GM18507 (cell line): ENCODE measurements around the gene SMYD2.

Experiments used
- DNase-seq: peaks from one replicate; pipeline ENCODE4 v3.0.0; 2011; ENCODE audit warnings: low read depth; ENCODE audit not compliant: insufficient read length; ENCODE audit errors: extremely low spot score
- FAIRE-seq: peaks from 2 replicates; lab custom pipeline; 2011; peaks lifted over from hg19 to GRCh38; lab: Jason Lieb, UNC

SMYD2 gene

GRCh38 chr1:214380396-214380795 lies 99.4 kb downstream of the SMYD2 start:
- no peak for FAIRE-seq
- no peak for DNase-seq

DNA sequence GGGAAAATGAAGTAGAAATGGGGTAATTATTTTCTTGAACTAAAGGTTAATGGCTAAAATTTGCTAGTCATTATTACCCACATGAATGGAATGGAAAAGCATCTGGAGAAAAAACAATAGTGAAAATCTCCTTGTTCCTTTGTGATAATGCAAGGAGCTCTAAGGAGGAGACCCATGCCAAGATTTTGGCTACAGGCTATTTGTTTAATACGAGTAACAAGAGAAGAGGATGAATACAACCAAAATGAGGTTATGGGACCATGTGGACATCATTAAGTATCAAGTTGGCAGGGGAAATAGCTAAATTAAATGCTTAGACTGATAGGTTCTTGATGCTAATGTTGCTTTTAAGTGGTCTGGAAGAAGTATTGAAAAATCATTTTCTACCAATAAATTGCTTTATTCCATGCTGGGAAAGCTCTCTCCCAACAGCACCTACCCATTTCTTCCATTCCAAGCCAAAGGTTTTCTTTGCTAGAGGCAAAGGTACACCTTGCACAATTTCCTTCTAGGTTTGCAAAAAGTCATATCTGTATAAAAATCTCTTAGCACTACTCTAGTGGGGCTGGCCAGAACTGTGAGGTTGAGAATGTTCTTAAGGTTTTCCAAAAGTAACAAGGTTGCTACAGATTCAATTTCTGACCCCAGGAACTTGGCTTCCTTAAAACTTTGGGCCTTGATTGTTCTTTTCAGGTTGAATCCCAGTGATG lies 100.2 kb downstream of the SMYD2 start:
- no peak for DNase-seq
- no peak for FAIRE-seq

DNA sequence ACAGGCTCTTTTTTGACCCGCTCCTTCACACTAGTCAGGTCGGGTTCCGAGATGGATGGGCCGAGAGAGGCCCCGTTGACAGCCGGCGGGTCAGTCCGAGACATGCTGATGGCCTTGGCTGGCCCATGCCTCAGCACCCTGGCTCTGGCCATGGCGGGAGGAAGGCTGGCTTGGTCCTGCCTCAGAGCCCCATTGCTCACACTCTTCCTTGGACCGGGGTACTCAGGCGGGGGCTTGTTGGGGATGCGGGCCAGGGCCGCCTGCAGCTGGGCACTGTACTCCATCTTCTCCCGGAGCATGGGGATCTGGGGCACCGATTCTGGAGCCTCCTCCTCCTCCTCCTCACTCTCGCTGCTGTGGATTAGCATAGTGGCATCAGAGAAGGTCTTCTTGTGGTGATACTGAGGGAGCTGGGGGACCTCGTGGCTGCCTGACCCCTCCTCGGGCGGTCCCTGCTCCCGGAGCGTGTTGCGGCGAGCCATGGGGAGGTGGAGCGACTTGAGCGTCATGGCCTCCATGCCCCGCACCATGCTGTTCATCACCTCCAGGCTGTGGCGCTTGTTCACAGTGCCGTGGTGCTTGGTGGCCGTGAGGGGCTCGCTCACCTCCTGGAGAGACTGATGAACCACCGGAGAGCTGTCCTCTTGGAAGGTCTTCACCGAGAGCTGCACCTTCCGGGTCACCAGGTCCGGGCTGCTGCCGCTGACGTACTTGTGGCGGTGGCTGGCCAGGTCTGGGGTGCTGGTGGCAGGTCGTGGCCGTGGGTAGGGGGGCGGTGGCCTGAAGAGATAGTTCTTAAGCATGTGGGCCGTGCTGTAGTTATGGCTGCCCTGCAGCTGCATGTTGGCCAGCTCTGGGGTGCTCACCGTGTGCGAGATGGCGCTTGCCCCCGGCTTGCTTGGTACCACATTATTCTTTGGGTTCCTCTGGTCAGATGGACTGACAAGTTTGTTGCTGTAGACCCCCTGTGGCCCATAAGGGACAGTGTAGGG lies 102.7 kb downstream of the SMYD2 start:
- FAIRE-seq, result no peak

GRCh38 chr1:214384373-214385079 lies 103.6 kb downstream of the SMYD2 start:
- no peak for FAIRE-seq
- no peak for DNase-seq

More for the DNA sequence above, 102.7 kb downstream of the SMYD2 start:
- DNase-seq, result no peak

GRCh38 chr1:214385428-214385827 lies 104.5 kb downstream of the SMYD2 start:
- FAIRE-seq, result no peak
- no peak for DNase-seq

DNA sequence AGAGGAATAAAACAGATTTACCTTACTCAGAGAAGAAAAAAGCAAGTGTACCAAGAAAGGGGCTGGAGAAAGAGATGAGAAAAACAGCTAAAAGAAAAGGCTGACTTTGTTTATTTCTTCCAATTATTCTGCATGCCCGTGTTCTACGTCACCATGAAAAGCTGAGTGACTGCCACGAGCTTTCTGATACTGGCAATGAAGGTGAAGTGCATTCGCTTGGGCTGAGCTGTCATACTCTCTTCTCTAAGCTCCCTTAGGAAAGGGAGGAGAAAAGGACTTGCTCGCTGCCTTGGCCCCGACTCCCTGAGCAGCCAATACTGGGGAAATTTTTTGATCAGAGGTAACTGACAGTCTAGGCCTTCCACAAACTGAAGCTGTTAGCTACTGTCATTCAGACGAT lies 105.4 kb downstream of the SMYD2 start:
- FAIRE-seq, result no peak
- DNase-seq, result no peak
